Measurements from ENCODE around the gene GMPS.
"Not testable (repeated sequence)": the region's sequence is repeated elsewhere in the genome, so short reads cannot be mapped to it uniquely, and the experiment has no call there.

GMPS gene

GRCh38 chr3:155870133-155870944, at the start of gene GMPS:
Gene GMPS, plus strand, starts transcription at chr3:155870650. Its CDS starts 221 bp downstream, at chr3:155870871.
- peak; percentile 98 for DNase-seq (ENCODE audit: low spot score)

- DNase-seq (ENCODE audit: low spot score) = not testable (repeated sequence)
These were observed 41.9 kb upstream of the GMPS start for GRCh38 chr3:155828490-155829098.

- no peak for DNase-seq (ENCODE audit: low spot score)
These were observed 34.9 kb upstream of the GMPS start for GRCh38 chr3:155835341-155836071.

- no peak for DNase-seq (ENCODE audit: low spot score)
These were observed 26.9 kb upstream of the GMPS start for GRCh38 chr3:155843569-155843968.

- DNase-seq (ENCODE audit: low spot score) = no peak
These were observed 24.3 kb upstream of the GMPS start for GRCh38 chr3:155846119-155846518.

- DNase-seq (ENCODE audit: low spot score) = no peak
These were observed 22.5 kb upstream of the GMPS start for GRCh38 chr3:155847993-155848392.

- DNase-seq (ENCODE audit: low spot score) = not testable (repeated sequence)
These were observed 21.0 kb upstream of the GMPS start for GRCh38 chr3:155849404-155849803.

- no peak for DNase-seq (ENCODE audit: low spot score)
These were observed 18.1 kb upstream of the GMPS start for GRCh38 chr3:155852341-155852740.

GRCh38 chr3:155853214-155854140, 17.0 kb upstream of the GMPS start:
- DNase-seq (ENCODE audit: low spot score) = no peak

GRCh38 chr3:155854141-155854940, 16.1 kb upstream of the GMPS start, which contains the start of gene SLC33A1:
Gene SLC33A1, minus strand, starts transcription at chr3:155854427. Its CDS starts 430 bp downstream, at chr3:155853997.
- peak; percentile 100 for DNase-seq (ENCODE audit: low spot score)

GRCh38 chr3:155859859-155860258, 10.6 kb upstream of the GMPS start:
- DNase-seq (ENCODE audit: low spot score) = no peak

GRCh38 chr3:155860424-155860823, 10.0 kb upstream of the GMPS start:
- not testable (repeated sequence) for DNase-seq (ENCODE audit: low spot score)

- no peak for DNase-seq (ENCODE audit: low spot score)
These were observed 8.8 kb upstream of the GMPS start for GRCh38 chr3:155861476-155862183.

GRCh38 chr3:155862290-155862982, 8.0 kb upstream of the GMPS start:
- not testable (repeated sequence) for DNase-seq (ENCODE audit: low spot score)

- DNase-seq (ENCODE audit: low spot score) = no peak
These were observed 7.2 kb upstream of the GMPS start for GRCh38 chr3:155863072-155863784.

- no peak for DNase-seq (ENCODE audit: low spot score)
These were observed 759 bp upstream of the GMPS start for GRCh38 chr3:155869691-155870090.

GRCh38 chr3:155870945-155871745, 695 bp downstream of the GMPS start:
- DNase-seq (ENCODE audit: low spot score) = peak; percentile 80

- no peak for DNase-seq (ENCODE audit: low spot score)
These were observed 1.3 kb downstream of the GMPS start for GRCh38 chr3:155871746-155872158.
